ENCODE data around the gene ZNF500. TPM values are rescaled to one million over a fixed set of nuclear protein-coding genes. Genes with fewer than 3 reads are reported as not detected.

The ZNF500 gene
- total RNA-seq, 3 donors from 2014 or later (not counting 1 experiment from before 2014, with no cell fraction given), result 11.4 to 20.3 (median 13.0) TPM

DNA sequence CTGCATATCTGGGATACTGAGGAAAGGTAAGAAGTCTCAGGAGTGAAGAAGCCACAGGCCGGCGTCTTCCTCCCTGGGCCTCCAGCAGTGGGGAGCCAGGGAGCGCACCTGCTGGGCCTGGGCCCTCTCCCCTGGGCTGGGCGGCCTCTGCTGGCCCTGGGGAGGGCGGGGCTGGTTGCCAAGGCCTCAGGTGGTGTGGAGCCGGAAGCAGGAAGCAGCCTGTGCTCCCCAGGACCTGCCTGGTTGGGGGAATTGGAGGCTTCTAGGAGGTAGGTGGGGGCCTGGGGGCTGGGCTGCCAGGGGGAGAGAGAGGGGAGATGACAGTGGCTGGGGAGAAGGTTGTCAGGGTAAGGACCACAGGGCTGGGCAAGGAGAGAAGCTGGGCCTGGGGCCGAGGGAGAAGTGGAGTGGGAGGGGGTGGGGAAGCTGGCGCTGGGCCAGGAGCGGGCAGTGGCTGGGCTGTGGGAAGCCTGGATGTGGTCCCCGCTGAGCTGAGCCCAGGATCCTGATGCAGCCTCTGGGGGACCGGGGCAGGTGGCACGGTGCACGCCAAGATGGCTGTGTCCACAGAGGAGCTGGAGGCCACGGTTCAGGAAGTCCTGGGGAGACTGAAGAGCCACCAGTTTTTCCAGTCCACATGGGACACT, 28.3 kb upstream of the ZNF500 start, which contains the start of gene SMIM22:
TSS of gene SMIM22 (plus strand) at position 189 of the 647 bp plus-strand sequence. CDS start at position 555, 366 bp downstream.
- H3K4me1 Mint-ChIP-seq, result peaks cover 0 to under 1% of the 10 kb centered on the region in 2 donors
- no peak within 1 kb of the TSS for H3K4me3 Mint-ChIP-seq
- Histone ChIP-seq H3K9me3 (ENCODE audit: control insufficient read depth, insufficient read depth, low read length) (no peaks in the 10 kb centered on the region), H3K36me3 (ENCODE audit: control insufficient read depth, insufficient read depth, low read length) (no peaks in the 10 kb centered on the region), H3K4me3 (ENCODE audit: low read length) (no peak within 1 kb of the TSS), H3K4me1 (ENCODE audit: control insufficient read depth, insufficient read depth, low read length) (peaks cover 3% of the 10 kb centered on the region), H3K27me3 (ENCODE audit: control insufficient read depth, insufficient read depth, low read length) (no peaks in the 10 kb centered on the region), H3K27ac (ENCODE audit: low read length) (no peak within 1 kb of the TSS)
- intact Hi-C loops (cut with micrococcal nuclease), result no loop called here
- ATAC-seq (no peak), DNase-seq (no peak)
- TF ChIP-seq, protein P1, sequence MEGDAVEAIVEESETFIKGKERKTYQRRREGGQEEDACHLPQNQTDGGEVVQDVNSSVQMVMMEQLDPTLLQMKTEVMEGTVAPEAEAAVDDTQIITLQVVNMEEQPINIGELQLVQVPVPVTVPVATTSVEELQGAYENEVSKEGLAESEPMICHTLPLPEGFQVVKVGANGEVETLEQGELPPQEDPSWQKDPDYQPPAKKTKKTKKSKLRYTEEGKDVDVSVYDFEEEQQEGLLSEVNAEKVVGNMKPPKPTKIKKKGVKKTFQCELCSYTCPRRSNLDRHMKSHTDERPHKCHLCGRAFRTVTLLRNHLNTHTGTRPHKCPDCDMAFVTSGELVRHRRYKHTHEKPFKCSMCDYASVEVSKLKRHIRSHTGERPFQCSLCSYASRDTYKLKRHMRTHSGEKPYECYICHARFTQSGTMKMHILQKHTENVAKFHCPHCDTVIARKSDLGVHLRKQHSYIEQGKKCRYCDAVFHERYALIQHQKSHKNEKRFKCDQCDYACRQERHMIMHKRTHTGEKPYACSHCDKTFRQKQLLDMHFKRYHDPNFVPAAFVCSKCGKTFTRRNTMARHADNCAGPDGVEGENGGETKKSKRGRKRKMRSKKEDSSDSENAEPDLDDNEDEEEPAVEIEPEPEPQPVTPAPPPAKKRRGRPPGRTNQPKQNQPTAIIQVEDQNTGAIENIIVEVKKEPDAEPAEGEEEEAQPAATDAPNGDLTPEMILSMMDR (IDR thresholded peaks at IDR 0.05), result no peak
- 93% methylated on average over 14 of the region's 14 CpGs for WGBS (ENCODE audit: insufficient coverage)
- H3K36me3 Mint-ChIP-seq, result no peaks in the 10 kb centered on the region
- H3K27ac Mint-ChIP-seq, result no peak within 1 kb of the TSS
- H3K27me3 Mint-ChIP-seq (ENCODE audit: low read depth in 2 of 2), result peaks cover 0 to 3% of the 10 kb centered on the region in 2 donors
- no peaks in the 10 kb centered on the region for H3K9me3 Mint-ChIP-seq

DNA sequence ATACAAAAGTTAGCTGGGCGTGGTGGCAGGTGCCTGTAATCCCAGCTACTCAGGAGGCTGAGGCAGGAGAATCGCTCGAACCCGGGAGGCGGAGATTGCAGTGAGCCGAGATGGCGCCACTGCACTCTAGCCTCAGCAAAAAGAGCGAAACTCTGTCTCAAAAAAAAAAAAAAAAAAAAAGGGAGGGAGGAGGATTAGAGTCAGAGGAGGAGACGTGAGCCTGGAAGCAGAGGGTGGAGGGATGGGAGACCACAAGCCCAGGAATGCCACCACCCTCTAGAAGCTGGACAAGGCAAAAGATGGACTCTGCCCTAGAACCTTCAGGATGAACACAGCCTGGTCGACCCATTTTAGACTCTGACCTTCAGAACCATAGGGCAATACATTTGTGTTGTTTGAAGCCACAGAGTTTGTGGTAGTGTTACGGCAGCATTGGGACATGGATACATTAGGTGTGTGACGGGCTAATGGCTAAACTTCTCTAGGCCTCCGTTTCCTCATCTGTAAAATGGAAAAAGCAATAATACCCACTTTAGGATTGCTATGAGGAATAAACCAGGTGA, 26.1 kb upstream of the ZNF500 start:
- Mint-ChIP-seq H3K4me3 (no peak overlapping the region), H3K9me3 (no peaks in the 10 kb centered on the region), H3K4me1 (no peaks in the 10 kb centered on the region), H3K27ac (no peak overlapping the region), H3K27me3 (ENCODE audit: low read depth in 2 of 2) (peaks cover 0 to 3% of the 10 kb centered on the region in 2 donors), H3K36me3 (no peaks in the 10 kb centered on the region)
- Histone ChIP-seq H3K4me1 (ENCODE audit: control insufficient read depth, insufficient read depth, low read length) (no peaks in the 10 kb centered on the region), H3K9me3 (ENCODE audit: control insufficient read depth, insufficient read depth, low read length) (no peaks in the 10 kb centered on the region), H3K27me3 (ENCODE audit: control insufficient read depth, insufficient read depth, low read length) (no peaks in the 10 kb centered on the region), H3K4me3 (ENCODE audit: low read length) (no peak overlapping the region), H3K27ac (ENCODE audit: low read length) (no peak overlapping the region), H3K36me3 (ENCODE audit: control insufficient read depth, insufficient read depth, low read length) (no peaks in the 10 kb centered on the region)
- intact Hi-C loops (cut with micrococcal nuclease), result no loop called here
- TF ChIP-seq, protein P1 (IDR thresholded peaks at IDR 0.05), result no peak
- no peak for ATAC-seq
- no peak for DNase-seq
- 93% methylated on average over 13 of the region's 13 CpGs for WGBS (ENCODE audit: insufficient coverage)

DNA sequence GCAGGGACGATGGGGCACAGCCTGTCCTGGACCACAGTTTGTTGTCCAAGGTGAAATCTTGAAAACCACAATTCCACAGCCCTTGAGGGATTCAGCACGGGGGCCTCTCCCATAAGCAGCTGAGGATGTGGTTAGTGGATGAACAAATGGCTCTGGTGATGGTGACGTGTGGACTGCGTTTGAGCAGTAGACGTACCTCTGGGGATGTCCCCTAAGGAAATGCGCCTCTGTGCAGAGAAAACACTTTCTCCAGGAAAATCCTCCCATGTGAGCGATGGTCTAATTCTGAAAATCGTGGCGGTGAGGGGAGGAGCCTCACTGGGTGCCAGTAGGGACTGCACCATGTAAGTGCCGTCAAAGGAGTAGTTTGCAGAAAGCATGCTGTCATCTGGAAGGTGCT, 23.9 kb upstream of the ZNF500 start:
- no peak for ATAC-seq
- TF ChIP-seq, protein P1 (IDR thresholded peaks at IDR 0.05), result no peak
- intact Hi-C loops (cut with micrococcal nuclease), result no loop called here
- no peak for DNase-seq
- Histone ChIP-seq H3K27ac (ENCODE audit: low read length) (no peak overlapping the region), H3K36me3 (ENCODE audit: control insufficient read depth, insufficient read depth, low read length) (no peaks in the 10 kb centered on the region), H3K4me3 (ENCODE audit: low read length) (no peak overlapping the region), H3K4me1 (ENCODE audit: control insufficient read depth, insufficient read depth, low read length) (no peaks in the 10 kb centered on the region), H3K27me3 (ENCODE audit: control insufficient read depth, insufficient read depth, low read length) (no peaks in the 10 kb centered on the region), H3K9me3 (ENCODE audit: control insufficient read depth, insufficient read depth, low read length) (no peaks in the 10 kb centered on the region)
- no peaks in the 10 kb centered on the region for H3K36me3 Mint-ChIP-seq
- no peak overlapping the region for H3K27ac Mint-ChIP-seq
- WGBS (ENCODE audit: insufficient coverage), result 60% methylated on average over 8 of the region's 10 CpGs
- H3K27me3 Mint-ChIP-seq (ENCODE audit: low read depth in 2 of 2), result peaks cover 0 to 5% of the 10 kb centered on the region in 2 donors
- H3K4me1 Mint-ChIP-seq, result no peaks in the 10 kb centered on the region
- no peaks in the 10 kb centered on the region for H3K9me3 Mint-ChIP-seq
- no peak overlapping the region for H3K4me3 Mint-ChIP-seq

Measured in natural killer cell (primary cell).